HG03432 (cell line): ENCODE data around the gene SUMO4.

ENCODE experiments used
- ATAC-seq: cut with Tn5 transposase; IDR thresholded peaks from one replicate; pipeline ENCODE4 v1.9.1; 2021; ENCODE audit warnings: mild to moderate bottlenecking, moderate library complexity; ENCODE audit not compliant: unreplicated experiment

SUMO4 gene

GRCh38 chr6:149400050-149400449 is at the start of gene SUMO4:
TSS of gene SUMO4 (plus strand) at chr6:149400262. CDS start at chr6:149400392, 130 bp downstream.
- no peak for ATAC-seq

GRCh38 chr6:149354009-149354408 is 46.1 kb upstream of the SUMO4 start:
- no peak for ATAC-seq

DNA sequence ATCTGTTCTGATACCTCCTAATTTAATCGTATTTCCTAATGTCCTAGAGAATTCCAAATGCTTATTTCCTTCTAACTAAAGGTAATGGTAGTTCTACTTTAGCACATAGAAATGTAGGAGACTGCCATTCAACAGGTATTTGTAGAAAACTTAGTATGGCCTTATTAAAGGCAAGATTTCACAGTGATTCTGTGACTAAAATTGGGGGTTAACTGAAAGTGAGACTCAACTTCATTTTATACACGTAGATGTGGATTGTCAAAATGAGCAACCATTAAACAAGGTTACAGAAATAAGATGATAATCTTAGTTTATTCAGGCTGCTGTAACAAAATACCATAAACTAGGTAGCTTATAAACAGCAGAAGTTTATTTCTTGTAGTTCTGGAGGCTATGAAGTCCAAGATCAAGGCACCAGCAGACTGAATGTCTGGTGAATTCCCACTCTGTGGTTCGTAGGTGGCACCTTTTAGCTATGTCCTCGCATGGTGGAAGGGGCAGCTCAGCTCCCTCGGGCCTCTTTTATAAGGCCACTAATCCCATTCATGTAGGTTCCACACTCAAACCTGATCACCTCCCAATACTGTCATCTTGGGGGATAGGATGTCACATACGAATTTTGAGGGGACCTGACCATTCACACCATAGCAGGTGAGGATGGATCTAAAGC is 43.8 kb upstream of the SUMO4 start:
- ATAC-seq = no peak

- no peak for ATAC-seq
Observed at GRCh38 chr6:149357726-149358538, 42.1 kb upstream of the SUMO4 start.

DNA sequence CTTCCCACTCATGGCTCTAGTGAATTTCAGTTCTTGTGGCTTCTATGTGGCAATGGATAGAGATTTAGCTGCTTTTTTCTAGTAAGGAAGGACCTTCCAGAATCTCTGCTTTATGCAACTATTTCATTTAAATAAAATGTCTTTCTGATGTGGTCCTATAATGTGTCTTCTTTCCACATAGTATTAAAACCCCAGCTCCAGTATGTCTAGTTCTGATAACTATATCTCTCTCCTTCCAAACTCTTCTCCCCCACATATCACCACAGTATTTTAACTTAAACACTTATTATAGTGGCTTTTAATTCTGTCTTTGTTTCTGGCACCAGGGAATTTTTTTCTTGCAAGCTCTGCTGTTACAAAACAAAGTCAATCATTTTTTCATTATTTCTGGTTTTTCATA is 40.6 kb upstream of the SUMO4 start:
- ATAC-seq = no peak

DNA sequence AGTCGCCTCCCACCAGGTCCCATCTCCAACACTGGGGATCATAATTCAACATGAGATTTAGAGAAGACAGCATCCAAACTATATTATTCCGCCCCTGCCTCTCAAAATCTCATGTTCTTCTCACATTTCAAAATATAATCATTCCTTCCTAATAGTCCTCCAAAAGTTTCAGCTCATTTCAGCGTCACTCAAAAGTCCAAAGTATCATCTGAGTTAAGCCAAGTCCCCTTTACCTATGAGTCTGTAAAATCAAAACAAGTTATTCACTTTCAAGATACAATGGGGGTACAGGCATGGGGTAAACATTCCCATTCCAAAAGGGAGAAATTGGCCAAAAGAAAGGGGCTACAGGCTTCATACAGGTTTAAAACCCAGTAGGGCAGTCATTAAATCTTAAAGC is 39.5 kb upstream of the SUMO4 start:
- ATAC-seq = no peak

DNA sequence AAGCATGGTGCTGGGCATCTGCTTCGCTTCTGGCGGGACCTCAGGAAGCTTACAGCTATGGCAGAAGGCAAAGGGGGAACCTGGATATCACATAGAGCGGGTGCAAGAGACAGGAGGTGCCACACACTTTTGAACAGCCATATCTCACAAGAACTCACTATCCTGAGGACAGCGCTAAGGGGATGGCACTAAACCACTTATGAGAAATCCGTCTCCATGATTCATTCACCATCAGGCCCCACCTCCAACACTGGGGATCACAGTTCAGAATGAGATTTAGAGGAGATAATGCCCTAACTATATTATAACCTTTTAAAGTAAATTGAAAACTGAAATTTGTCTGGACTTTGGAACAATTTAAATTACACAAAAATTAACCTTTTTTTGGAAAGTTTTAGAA is 37.8 kb upstream of the SUMO4 start:
- no peak for ATAC-seq

DNA sequence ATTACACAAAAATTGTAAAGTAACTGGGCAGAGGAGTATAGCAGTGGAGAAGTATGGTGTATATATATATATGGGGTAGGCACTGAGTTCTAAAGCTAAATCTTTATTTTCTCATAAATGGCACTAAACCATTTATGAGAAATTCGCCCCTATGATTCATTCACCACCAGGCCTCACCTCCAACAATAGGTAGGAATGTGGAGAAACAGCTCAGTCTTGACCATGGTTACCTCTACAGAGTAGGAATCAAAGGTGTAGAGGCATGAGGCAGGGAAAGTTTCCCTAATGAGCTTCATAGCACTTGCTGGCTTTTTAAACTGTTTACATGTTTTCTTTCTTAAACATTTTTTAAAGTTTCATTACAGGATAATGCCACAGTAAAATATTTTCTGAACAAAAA is 36.9 kb upstream of the SUMO4 start:
- no peak for ATAC-seq

GRCh38 chr6:149364557-149364956 is 35.5 kb upstream of the SUMO4 start:
- ATAC-seq = no peak

DNA sequence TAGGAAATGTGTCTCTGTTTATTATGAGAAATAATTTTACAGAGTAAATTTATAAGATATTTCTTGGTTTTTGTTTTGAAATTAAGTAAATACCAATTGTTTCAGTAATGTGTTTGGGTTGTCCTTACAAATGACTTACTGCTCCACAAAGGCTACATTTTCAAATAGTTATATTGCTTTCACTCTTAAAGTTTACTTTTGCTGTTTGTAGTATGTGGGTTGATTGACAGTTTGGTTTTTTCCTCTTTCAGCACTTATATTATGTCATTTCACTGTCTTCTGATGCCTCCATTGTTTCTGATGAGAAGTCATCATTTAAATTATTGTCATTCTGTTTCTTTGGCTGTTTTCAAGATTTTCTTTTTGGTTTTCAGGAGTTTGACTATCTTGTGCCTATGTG is 34.9 kb upstream of the SUMO4 start:
- ATAC-seq = no peak

DNA sequence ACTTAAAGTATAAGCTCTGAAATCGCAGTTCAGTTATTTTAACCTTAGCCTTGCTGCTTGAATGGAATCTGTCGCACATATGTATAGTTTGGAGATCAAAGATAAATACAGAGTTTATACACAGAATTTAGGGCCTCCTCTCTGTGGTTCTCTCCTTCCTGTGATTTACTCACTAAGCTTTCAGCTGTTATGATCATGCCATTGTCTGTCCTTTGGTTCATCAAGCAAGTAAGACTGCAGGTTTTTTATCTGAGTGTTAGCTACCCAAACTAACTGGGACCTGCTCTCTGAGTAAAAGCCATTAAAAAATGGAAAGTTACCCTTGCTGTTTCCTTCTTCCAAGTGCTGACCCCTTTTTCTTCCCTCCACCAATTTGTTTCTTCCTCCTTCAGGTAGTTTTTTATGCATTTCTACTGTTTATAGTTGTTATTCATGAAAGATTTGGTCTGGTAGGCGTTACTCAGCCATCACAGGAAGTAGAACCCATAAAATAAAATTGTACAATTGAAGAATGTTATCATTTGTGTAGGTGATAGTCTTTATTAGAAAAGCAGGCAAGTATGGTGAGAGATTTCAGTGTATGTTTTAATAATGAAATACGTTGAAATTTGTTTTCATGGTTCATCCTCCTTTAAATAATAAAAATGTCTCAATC is 33.7 kb upstream of the SUMO4 start:
- no peak for ATAC-seq

GRCh38 chr6:149368065-149368464 is 32.0 kb upstream of the SUMO4 start:
- peak; percentile 75 for ATAC-seq

GRCh38 chr6:149371154-149371553 is 28.9 kb upstream of the SUMO4 start:
- no peak for ATAC-seq

DNA sequence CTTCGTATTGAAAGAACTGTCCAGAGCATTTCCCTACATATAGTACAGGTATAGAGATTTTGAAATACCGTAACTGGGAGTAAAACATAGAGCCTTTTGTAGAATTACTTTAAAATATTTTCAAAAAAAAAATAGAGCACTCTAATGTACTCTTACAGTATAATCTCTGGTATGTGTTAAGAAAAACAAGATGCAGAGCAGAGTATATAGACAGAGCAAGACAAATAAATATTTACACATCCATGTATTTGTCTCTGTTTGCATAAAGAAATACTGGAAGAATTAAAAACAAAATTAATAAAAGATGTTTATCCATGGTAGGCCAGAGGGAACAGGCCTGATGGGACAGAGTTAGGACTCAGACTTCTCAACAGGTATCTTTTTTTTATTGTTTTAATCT is 28.0 kb upstream of the SUMO4 start:
- no peak for ATAC-seq

DNA sequence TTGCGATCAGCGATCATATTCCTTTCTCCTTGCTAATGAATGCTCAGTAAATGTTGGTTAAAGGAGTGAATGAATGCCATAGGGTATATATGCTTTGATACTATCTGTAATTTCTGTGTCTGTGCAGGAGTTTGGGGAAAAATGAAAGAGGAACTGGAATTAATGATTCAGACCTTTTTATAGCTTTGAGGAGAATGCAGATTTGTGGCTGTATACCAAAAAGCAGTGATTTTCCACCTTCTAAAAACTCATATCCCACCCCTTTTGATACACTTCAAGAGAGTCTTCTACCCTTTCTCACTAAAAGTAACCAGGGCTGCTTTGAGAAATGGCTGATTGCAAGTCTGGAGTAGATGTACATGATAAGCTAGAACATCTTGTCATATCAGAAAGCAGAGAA is 26.6 kb upstream of the SUMO4 start:
- no peak for ATAC-seq

GRCh38 chr6:149379977-149380376 is 20.1 kb upstream of the SUMO4 start:
- no peak for ATAC-seq

DNA sequence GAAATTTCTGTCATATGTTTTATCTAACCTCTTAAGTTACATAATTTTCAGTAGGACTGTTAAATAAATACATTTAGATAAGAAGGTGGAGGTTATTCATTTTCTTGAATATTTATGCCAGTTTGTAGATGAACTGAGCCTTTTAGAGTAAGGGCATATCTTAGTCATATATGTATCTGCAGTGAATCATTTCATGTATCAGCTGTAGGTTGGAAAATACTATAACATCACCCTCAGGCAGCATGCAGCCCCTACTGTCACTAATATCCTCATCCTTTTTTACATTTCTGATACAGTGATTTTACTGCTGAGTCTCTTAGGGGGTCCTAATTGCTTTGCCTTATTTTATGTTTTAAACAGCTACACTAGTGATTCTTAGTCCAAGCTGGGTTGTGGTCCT is 19.5 kb upstream of the SUMO4 start:
- no peak for ATAC-seq

DNA sequence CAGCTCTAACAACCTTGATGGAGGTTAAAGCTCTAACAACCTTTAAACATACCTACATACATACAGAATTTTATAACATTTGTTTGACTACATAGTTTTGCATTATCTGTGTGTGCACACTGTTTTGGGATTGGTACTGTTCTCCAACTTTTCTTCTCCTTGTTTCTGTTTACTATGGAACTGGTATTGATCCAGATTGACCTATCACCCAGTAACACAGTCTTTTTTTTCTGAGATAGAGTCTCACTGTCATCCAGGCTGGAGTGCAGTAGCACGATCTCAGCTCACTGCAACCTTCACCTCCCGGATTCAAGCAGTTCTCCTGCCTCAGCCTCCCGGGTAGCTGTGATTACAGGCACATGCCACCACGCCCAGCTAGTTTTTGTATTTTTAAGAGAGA is 16.7 kb upstream of the SUMO4 start:
- no peak for ATAC-seq

- ATAC-seq = no peak
Observed at GRCh38 chr6:149384464-149384863, 15.6 kb upstream of the SUMO4 start.

DNA sequence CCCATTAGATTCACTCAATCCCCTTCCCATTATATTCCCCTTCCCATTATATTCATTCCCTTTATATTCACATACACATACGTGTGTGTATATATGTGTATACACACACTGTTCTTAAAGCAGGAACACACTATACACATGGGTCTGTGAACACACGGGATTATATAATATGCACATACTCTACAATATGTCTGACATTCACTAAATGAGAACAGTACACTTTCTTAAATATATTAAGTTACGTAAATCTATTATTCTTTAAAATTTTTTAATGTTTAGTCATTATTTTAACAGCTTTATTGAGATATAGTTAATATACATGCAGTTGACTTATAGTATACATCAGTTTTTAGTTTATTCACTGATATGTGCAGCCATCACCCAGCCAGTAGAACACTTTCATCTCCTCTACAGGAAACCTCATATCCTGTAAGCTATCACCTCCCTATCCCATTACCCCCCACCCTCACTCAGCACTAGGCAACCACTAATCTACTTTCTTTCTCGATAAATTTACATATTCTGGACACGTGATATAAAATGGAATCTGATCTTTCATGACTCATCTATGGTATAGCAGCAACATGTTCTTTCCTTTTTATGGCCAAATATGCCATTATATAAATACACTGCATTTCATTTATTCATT is 13.9 kb upstream of the SUMO4 start:
- ATAC-seq = no peak

- ATAC-seq = no peak
Observed at GRCh38 chr6:149387779-149388512, 12.1 kb upstream of the SUMO4 start.
